A673 (cell line): ENCODE data around the gene NEURL1. TPM values are rescaled to one million over a fixed set of nuclear protein-coding genes. Genes with fewer than 3 reads are reported as not detected.

Experiments
- BruUV-seq: library from RNA; stranded (reverse); fragments of 400-500 nt; replicated peaks from 2 replicates; lab custom pipeline; 2021; lab: Mats Ljungman, UMichigan
- CTCF ChIA-PET: fragments of 300-600 bp; sonication (Branson Sonifier 250); formaldehyde crosslinking; loops from one replicate; lab custom pipeline; 2022; ENCODE audit warnings: antibody characterized with exemption; lab: Charles Lee
- POLR2A ChIA-PET: fragments of 300-600 bp; sonication (Branson Sonifier 250); formaldehyde crosslinking; loops from one replicate; lab custom pipeline; 2022; ENCODE audit warnings: antibody characterized with exemption; ENCODE audit not compliant: low non-redundant PET; lab: Charles Lee
- DNase-seq: peaks from one replicate; pipeline ENCODE4 v3.0.0-alpha.2; 2015; ENCODE audit warnings: low spot score
- H3K27ac ChIP-seq: fragments of 200-600 bp; sonication (generic); 2 replicates; pipeline ENCODE4 v1.5.1; 2016; ENCODE audit warnings: mixed run types, low read depth, mild to moderate bottlenecking, mixed read lengths, antibody characterized with exemption, low read length; ENCODE audit not compliant: poor library complexity, severe bottlenecking
- H3K27me3 ChIP-seq: fragments of 200-600 bp; sonication (generic); replicated peaks from 2 replicates; pipeline ENCODE4 v1.6.1; 2017; ENCODE audit warnings: mixed run types, low read depth, mild to moderate bottlenecking, mixed read lengths, antibody characterized with exemption, low read length; ENCODE audit not compliant: insufficient read depth, poor library complexity
- H3K36me3 ChIP-seq: fragments of 200-600 bp; sonication (generic); 2 replicates; pipeline ENCODE4 v1.6.1; 2016; ENCODE audit warnings: mixed run types, mild to moderate bottlenecking, mixed read lengths, antibody characterized with exemption, low read length; ENCODE audit not compliant: insufficient read depth, poor library complexity, severe bottlenecking
- H3K4me1 ChIP-seq: fragments of 200-600 bp; sonication (generic); 2 replicates; pipeline ENCODE4 v1.6.1; 2017; ENCODE audit warnings: mixed run types, mild to moderate bottlenecking, mixed read lengths, antibody characterized with exemption, low read length; ENCODE audit not compliant: insufficient read depth, poor library complexity, severe bottlenecking
- H3K4me3 ChIP-seq: fragments of 200-600 bp; sonication (generic); 2 replicates; pipeline ENCODE4 v1.5.1; 2016; ENCODE audit warnings: low read depth, mixed run types, mild to moderate bottlenecking, mixed read lengths, low read length; ENCODE audit not compliant: poor library complexity, severe bottlenecking
- H3K9me3 ChIP-seq: fragments of 200-600 bp; sonication (generic); 2 replicates; pipeline ENCODE4 v1.6.1; 2016; ENCODE audit warnings: mixed run types, low read depth, mild to moderate bottlenecking, mixed read lengths, antibody characterized with exemption, low read length; ENCODE audit not compliant: poor library complexity, severe bottlenecking
- EZH2 ChIP-seq: fragments of 200-600 bp; sonication (generic); IDR thresholded peaks from 2 replicates; pipeline ENCODE4 v1.6.1; 2017; ENCODE audit warnings: borderline replicate concordance, low read depth, mild to moderate bottlenecking, mixed read lengths, antibody characterized with exemption, low read length; ENCODE audit not compliant: poor library complexity, severe bottlenecking
- intact Hi-C: fragments of 100-400 bp; cut with micrococcal nuclease; formaldehyde crosslinking; loops from one replicate; pipeline ENCODE4 v1.10.0; 2022; ENCODE audit not compliant: unreplicated experiment
- total RNA-seq: library from RNA; stranded (reverse); gene quantifications from 2 replicates; pipeline ENCODE4 v1.2.3, GENCODE V29; 2021
- TF ChIP-seq, protein P1 (sequence below): fragments of 300-800, 200-600 bp; sonication (generic); conservative IDR thresholded peaks from 2 replicates; pipeline ENCODE4 v1.5.1; 2017; ENCODE audit warnings: low read depth, mild to moderate bottlenecking, antibody characterized with exemption, low read length, moderate library complexity, mixed read lengths

The NEURL1 gene
- total RNA-seq, 1 experiment from 2014 or later: 0.52 TPM

DNA sequence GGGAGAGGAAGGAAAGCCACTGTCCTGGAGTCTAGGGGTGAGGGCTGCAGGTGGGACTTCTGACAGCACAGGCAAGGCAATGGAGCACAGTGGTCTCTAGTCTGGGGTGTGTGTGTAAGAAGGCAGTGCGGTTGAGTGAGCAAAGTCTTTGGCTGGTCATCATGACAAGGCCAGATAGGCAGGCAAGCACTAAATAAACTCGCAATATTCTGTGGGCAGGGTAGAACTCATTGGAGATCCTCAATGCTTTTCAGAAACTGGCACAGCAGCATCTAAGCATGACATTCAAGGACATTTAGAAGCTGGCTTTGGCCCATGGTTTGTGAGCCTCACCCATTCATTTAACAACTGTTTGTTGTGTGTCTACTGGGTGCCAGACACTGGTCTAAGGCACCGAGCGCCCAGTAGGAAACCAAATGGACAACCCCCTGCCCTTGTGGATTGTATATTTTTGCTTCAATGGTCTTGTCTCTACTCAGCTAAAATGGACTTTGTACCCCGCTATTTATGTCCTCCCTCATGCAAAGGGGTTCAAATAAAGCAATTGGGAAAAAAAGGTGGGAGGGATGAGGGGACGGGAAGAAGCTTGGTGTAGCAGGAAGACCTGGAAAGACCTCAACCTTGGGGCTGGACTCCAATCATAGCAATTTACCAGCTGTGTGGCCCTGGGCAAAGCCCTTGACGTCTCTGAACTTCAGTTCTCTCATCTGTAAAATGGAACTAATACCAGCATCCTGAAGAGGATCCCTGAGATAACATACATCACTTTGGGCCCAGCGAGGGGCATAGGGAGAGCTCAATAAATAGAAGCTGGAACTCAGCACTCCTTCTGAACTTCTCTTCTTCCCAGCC, 116.0 kb downstream of the NEURL1 start:
- no peak for DNase-seq
- ChIA-PET POLR2A (no interaction called here), CTCF (no interaction called here)
- H3K9me3 ChIP-seq: no peaks in the 10 kb centered on the region
- H3K36me3 ChIP-seq: peaks cover 37% of the 10 kb centered on the region
- H3K27me3 ChIP-seq: no peaks in the 10 kb centered on the region
- no peak for TF ChIP-seq EZH2
- TF ChIP-seq, protein P1, sequence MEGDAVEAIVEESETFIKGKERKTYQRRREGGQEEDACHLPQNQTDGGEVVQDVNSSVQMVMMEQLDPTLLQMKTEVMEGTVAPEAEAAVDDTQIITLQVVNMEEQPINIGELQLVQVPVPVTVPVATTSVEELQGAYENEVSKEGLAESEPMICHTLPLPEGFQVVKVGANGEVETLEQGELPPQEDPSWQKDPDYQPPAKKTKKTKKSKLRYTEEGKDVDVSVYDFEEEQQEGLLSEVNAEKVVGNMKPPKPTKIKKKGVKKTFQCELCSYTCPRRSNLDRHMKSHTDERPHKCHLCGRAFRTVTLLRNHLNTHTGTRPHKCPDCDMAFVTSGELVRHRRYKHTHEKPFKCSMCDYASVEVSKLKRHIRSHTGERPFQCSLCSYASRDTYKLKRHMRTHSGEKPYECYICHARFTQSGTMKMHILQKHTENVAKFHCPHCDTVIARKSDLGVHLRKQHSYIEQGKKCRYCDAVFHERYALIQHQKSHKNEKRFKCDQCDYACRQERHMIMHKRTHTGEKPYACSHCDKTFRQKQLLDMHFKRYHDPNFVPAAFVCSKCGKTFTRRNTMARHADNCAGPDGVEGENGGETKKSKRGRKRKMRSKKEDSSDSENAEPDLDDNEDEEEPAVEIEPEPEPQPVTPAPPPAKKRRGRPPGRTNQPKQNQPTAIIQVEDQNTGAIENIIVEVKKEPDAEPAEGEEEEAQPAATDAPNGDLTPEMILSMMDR: no peak
- intact Hi-C loops: no loop called here
- H3K4me1 ChIP-seq: no peaks in the 10 kb centered on the region
- H3K27ac ChIP-seq: no peak overlapping the region
- H3K4me3 ChIP-seq: no peak overlapping the region
- no TSS peak for BruUV-seq

DNA sequence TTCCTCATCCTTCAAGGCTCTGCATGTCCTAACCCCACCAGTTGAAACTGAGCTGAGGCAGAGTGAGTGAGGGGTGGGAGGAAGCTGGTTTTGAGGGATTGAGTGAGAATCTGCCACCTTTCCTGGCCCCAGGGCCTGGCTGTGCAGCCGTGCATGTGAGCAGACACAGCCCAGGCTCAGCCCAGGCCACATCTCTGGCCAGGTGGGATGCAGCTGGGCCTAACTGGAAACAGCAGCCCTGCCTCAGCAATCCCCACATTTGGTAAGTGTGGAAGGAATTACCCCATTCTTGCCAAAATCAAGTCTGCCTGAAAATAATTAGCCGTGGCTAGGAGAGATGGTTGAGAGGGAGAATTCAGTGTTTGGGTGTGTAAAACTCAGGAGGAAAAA, 116.6 kb downstream of the NEURL1 start:
- ChIA-PET POLR2A (no interaction called here), CTCF (no interaction called here)

DNA sequence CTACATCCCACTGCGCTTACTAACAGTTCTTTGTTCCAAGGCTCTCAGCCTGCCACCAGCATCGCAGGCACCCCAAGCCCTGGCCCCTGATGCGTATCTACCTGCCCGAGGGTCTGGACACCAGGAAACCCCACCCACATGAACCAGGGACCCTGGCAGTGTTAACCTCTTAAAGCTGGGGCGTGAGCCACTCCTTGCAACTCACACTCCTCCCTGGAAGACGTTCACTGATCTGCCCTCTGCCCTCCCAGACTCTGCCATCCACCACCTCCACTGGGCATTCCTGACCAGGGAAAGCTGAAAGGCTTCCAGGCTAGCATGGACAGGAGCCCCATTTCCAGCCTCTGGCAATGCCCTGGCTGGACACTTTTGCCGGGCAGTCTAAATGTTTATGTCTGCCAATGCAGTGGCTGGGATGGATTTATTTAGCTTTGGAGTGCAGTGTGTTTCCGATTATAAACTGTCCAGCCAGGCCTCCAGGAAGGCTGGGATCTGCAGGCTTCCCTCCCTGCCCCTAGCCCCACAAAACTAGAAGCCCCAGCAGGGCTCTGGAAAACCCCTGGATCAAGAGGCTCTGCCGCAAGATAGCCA, 117.5 kb downstream of the NEURL1 start:
- POLR2A ChIA-PET: no interaction called here

More for the DNA sequence above, 116.6 kb downstream of the NEURL1 start:
- no peaks in the 10 kb centered on the region for H3K9me3 ChIP-seq
- no TSS peak for BruUV-seq
- H3K36me3 ChIP-seq: peaks cover 31% of the 10 kb centered on the region
- intact Hi-C loops: no loop called here
- H3K27me3 ChIP-seq: no peaks in the 10 kb centered on the region
- TF ChIP-seq, protein P1: no peak
- TF ChIP-seq EZH2: no peak
- no peak overlapping the region for H3K4me3 ChIP-seq
- no peak for DNase-seq
- H3K27ac ChIP-seq: no peak overlapping the region
- H3K4me1 ChIP-seq: no peaks in the 10 kb centered on the region

More for the DNA sequence above, 117.5 kb downstream of the NEURL1 start:
- DNase-seq: no peak
- no peaks in the 10 kb centered on the region for H3K27me3 ChIP-seq
- no TSS peak for BruUV-seq
- CTCF ChIA-PET: no interaction called here
- intact Hi-C loops: no loop called here
- peaks cover 22% of the 10 kb centered on the region for H3K36me3 ChIP-seq
- TF ChIP-seq, protein P1: no peak
- no peak for TF ChIP-seq EZH2
- H3K9me3 ChIP-seq: no peaks in the 10 kb centered on the region
- no peak overlapping the region for H3K27ac ChIP-seq
- H3K4me3 ChIP-seq: no peak overlapping the region
- no peaks in the 10 kb centered on the region for H3K4me1 ChIP-seq
